Activated naive CD8-positive, alpha-beta T cell treated with anti-CD3 and anti-CD28 coated beads, Interleukin-2, amount 10 ng/mL, durations not matched to agents 7 days and 5 days (primary cell): ENCODE results near the gene IL36A. TPM values are rescaled to one million over a fixed set of nuclear protein-coding genes. Genes with fewer than 3 reads are reported as not detected.

Experiments
- ATAC-seq: fragments of 150-1000 bp; cut with Tn5 transposase; one replicate; pipeline ENCODE4 v1.10.0; 2021; ENCODE audit warnings: low read depth, moderate library complexity
- POLR2A ChIA-PET: fragments of 350-600 bp; sonication (Branson Sonifier 250); formaldehyde crosslinking; loops from one replicate; lab custom pipeline; 2021; ENCODE audit warnings: antibody characterized with exemption; lab: Charles Lee
- DNase-seq: peaks from one replicate; pipeline ENCODE4 v3.0.0; 2021
- H3K27ac Mint-ChIP-seq: one replicate; pipeline ENCODE4 v1.8.0; 2022; ENCODE audit warnings: mild to moderate bottlenecking, mixed read lengths
- H3K27me3 Mint-ChIP-seq: one replicate; pipeline ENCODE4 v1.8.0; 2022; ENCODE audit warnings: mild to moderate bottlenecking, moderate library complexity, mixed read lengths
- H3K36me3 Mint-ChIP-seq: one replicate; pipeline ENCODE4 v1.8.0; 2021; ENCODE audit warnings: mild to moderate bottlenecking, mixed read lengths
- H3K4me1 Mint-ChIP-seq: one replicate; pipeline ENCODE4 v1.8.0; 2021; ENCODE audit warnings: mixed read lengths
- H3K4me3 Mint-ChIP-seq: one replicate; pipeline ENCODE4 v1.8.0; 2022; ENCODE audit warnings: mild to moderate bottlenecking, moderate library complexity, mixed read lengths
- H3K9me3 Mint-ChIP-seq: one replicate; pipeline ENCODE4 v1.8.0; 2021; ENCODE audit warnings: mixed read lengths
- total RNA-seq, 2 experiments: library from RNA; stranded (reverse); gene quantifications; one replicate each; pipeline ENCODE4 v1.2.3, GENCODE V29; 2021

The IL36A gene
- total RNA-seq, 2 experiments from 2014 or later: not detected

DNA sequence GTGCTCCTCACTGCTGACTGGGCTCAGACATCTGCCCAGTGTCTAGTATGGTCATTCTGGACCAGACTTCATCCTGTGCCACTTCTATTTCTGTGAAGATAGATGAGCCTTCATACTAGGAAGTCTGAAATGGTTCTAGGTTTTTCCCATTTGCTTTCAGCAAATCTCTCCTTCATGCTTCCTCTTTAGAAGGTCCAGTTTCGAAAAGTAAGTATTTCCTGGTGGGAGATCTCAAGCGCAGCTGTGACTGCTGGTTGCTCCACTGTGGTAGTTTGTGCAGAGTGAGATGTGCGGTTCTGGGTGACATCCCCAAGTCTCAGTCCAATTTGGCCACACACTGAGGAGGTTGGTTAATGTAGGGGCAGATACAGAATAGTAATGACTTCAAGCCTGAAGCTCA is 33.0 kb downstream of the IL36A start:
- Mint-ChIP-seq H3K27ac (no peak overlapping the region), H3K4me1 (no peaks in the 10 kb centered on the region), H3K4me3 (no peak overlapping the region), H3K9me3 (no peaks in the 10 kb centered on the region), H3K36me3 (no peaks in the 10 kb centered on the region), H3K27me3 (peaks cover 5% of the 10 kb centered on the region)
- POLR2A ChIA-PET: no interaction called here
- DNase-seq (no peak), ATAC-seq (no peak)

DNA sequence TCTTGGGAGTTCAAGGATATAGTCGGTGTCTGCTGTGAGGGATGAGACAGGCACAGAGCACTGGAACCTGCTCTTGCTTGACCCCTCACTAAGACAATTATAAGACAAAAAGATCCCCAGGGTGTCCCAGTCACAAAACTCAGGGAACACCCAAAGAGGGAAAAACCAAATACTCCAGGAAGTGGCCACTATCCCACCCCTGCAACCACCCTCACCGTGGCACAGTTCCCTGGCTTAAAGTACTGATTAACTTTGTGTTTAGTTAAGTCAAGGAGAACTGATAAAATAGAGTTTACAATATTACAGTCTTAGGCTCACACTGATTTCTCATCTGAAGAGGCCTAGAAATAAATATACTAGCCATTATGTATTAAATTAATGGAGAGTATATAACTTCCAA is 33.9 kb downstream of the IL36A start:
- Mint-ChIP-seq H3K36me3 (no peaks in the 10 kb centered on the region), H3K27ac (no peak overlapping the region), H3K4me1 (no peaks in the 10 kb centered on the region), H3K4me3 (no peak overlapping the region), H3K27me3 (peaks cover 5% of the 10 kb centered on the region), H3K9me3 (no peaks in the 10 kb centered on the region)
- POLR2A ChIA-PET: no interaction called here
- no peak for DNase-seq
- ATAC-seq: no peak

DNA sequence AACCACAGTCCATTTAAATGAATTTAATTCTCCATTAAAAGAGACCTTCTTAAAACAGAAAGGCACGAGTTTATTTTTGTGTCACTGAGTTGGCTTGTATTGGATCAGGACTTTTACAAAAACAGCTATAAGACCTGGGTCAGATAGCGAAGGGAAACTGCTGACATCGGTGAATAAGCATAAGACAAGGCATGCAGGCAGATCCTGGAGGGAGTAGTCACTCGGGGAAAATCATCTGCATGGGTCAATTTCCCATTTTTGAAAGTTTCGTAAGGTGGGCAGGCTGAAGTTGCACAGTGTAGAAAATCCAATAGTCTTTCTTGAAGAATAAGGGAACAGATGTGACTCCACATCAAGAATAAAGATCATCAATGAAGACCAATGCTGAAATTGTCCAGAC is 34.5 kb downstream of the IL36A start:
- POLR2A ChIA-PET: no interaction called here
- Mint-ChIP-seq H3K27ac (no peak overlapping the region), H3K4me3 (no peak overlapping the region), H3K36me3 (no peaks in the 10 kb centered on the region), H3K27me3 (peaks cover 5% of the 10 kb centered on the region), H3K4me1 (no peaks in the 10 kb centered on the region), H3K9me3 (no peaks in the 10 kb centered on the region)
- no peak for ATAC-seq
- DNase-seq: no peak

- POLR2A ChIA-PET: no interaction called here
- no peaks in the 10 kb centered on the region for H3K36me3 Mint-ChIP-seq
- no peak overlapping the region for H3K27ac Mint-ChIP-seq
- ATAC-seq (no peak), DNase-seq (no peak)
- H3K27me3 Mint-ChIP-seq: peaks cover 9% of the 10 kb centered on the region
- H3K9me3 Mint-ChIP-seq: no peaks in the 10 kb centered on the region
- no peaks in the 10 kb centered on the region for H3K4me1 Mint-ChIP-seq
- no peak overlapping the region for H3K4me3 Mint-ChIP-seq
Measured at GRCh38 chr2:113041871-113042270, 36.6 kb downstream of the IL36A start.

GRCh38 chr2:113046465-113046864 is 41.2 kb downstream of the IL36A start:
- H3K36me3 Mint-ChIP-seq: no peaks in the 10 kb centered on the region
- POLR2A ChIA-PET: no interaction called here
- peaks cover 2% of the 10 kb centered on the region for H3K9me3 Mint-ChIP-seq
- no peak for ATAC-seq
- no peaks in the 10 kb centered on the region for H3K4me1 Mint-ChIP-seq
- peaks cover 9% of the 10 kb centered on the region for H3K27me3 Mint-ChIP-seq
- no peak overlapping the region for H3K4me3 Mint-ChIP-seq
- H3K27ac Mint-ChIP-seq: no peak overlapping the region
- no peak for DNase-seq

GRCh38 chr2:113050921-113051895 is 45.9 kb downstream of the IL36A start:
- peaks cover 4% of the 10 kb centered on the region for H3K4me1 Mint-ChIP-seq
- H3K36me3 Mint-ChIP-seq: peaks cover 5% of the 10 kb centered on the region
- DNase-seq: no peak
- peaks cover 6% of the 10 kb centered on the region for H3K27me3 Mint-ChIP-seq
- H3K4me3 Mint-ChIP-seq: no peak overlapping the region
- H3K9me3 Mint-ChIP-seq: peaks cover 18% of the 10 kb centered on the region
- no peak overlapping the region for H3K27ac Mint-ChIP-seq
- POLR2A ChIA-PET: interaction anchor here (0.6 kb wide), 1 partner anchor 133 kb away, joined by 5 read pairs; no protein-coding TSS in a partner anchor
- no peak for ATAC-seq

- Mint-ChIP-seq H3K9me3 (peaks cover 19% of the 10 kb centered on the region), H3K27me3 (peaks cover 3% of the 10 kb centered on the region), H3K4me3 (no peak within 1 kb of the TSS), H3K27ac (no peak within 1 kb of the TSS), H3K4me1 (peaks cover 4% of the 10 kb centered on the region), H3K36me3 (peaks cover 7% of the 10 kb centered on the region)
- POLR2A ChIA-PET: no interaction called here
- DNase-seq: no peak
- ATAC-seq: no peak
Measured at GRCh38 chr2:113052396-113052917, 47.2 kb downstream of the IL36A start, which contains the start of gene IL36B. IL36B (minus strand) TSS chr2:113052867.

DNA sequence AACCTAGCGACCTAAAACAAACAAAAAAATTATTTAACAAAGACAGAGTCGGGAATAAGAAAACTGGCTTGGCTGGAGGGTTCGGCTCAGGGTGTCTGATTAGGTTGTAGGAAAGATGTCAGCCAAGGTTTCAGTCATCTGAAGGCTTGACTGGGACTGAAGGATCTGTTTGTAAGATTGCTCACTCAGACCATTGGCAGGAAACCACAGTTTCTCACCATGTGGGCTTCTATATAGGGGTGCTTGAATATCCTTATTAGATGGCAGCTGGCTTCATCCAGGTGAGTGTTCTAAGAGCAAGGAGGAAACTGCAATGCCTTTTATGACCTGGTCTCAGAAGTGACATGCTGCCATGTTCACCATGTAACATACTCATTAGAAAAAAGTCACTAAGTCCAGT is 48.4 kb downstream of the IL36A start:
- Mint-ChIP-seq H3K9me3 (peaks cover 19% of the 10 kb centered on the region), H3K27me3 (peaks cover 6% of the 10 kb centered on the region), H3K27ac (no peak overlapping the region), H3K4me1 (peaks cover 4% of the 10 kb centered on the region), H3K4me3 (no peak overlapping the region), H3K36me3 (peaks cover 7% of the 10 kb centered on the region)
- ATAC-seq (no peak), DNase-seq (no peak)
- POLR2A ChIA-PET: no interaction called here

- peaks cover 4% of the 10 kb centered on the region for H3K4me1 Mint-ChIP-seq
- no peak overlapping the region for H3K27ac Mint-ChIP-seq
- no peak for ATAC-seq
- no peak overlapping the region for H3K4me3 Mint-ChIP-seq
- DNase-seq: no peak
- peaks cover 7% of the 10 kb centered on the region for H3K36me3 Mint-ChIP-seq
- peaks cover 6% of the 10 kb centered on the region for H3K27me3 Mint-ChIP-seq
- peaks cover 19% of the 10 kb centered on the region for H3K9me3 Mint-ChIP-seq
- POLR2A ChIA-PET: no interaction called here
Measured at GRCh38 chr2:113054066-113054465, 48.8 kb downstream of the IL36A start.

GRCh38 chr2:113056521-113056920 is 51.3 kb downstream of the IL36A start:
- POLR2A ChIA-PET: no interaction called here
- Mint-ChIP-seq H3K27me3 (peaks cover 6% of the 10 kb centered on the region), H3K36me3 (peaks cover 7% of the 10 kb centered on the region), H3K4me3 (no peak overlapping the region), H3K9me3 (peaks cover 18% of the 10 kb centered on the region), H3K4me1 (peaks cover 4% of the 10 kb centered on the region), H3K27ac (no peak overlapping the region)
- DNase-seq (no peak), ATAC-seq (no peak)

GRCh38 chr2:113057117-113057516 is 51.9 kb downstream of the IL36A start:
- no peak for ATAC-seq
- no peak overlapping the region for H3K4me3 Mint-ChIP-seq
- peaks cover 4% of the 10 kb centered on the region for H3K4me1 Mint-ChIP-seq
- DNase-seq: no peak
- H3K9me3 Mint-ChIP-seq: peaks cover 18% of the 10 kb centered on the region
- POLR2A ChIA-PET: no interaction called here
- H3K36me3 Mint-ChIP-seq: peaks cover 7% of the 10 kb centered on the region
- peaks cover 6% of the 10 kb centered on the region for H3K27me3 Mint-ChIP-seq
- no peak overlapping the region for H3K27ac Mint-ChIP-seq
